ENCODE data around the gene LRRIQ1. TPM values are rescaled to one million over a fixed set of nuclear protein-coding genes. Genes with fewer than 3 reads are reported as not detected.

The LRRIQ1 gene
- total and polyA plus RNA-seq, 2 donors (not counting 1 experiment from before 2014, with no cell fraction given): not detected

DNA sequence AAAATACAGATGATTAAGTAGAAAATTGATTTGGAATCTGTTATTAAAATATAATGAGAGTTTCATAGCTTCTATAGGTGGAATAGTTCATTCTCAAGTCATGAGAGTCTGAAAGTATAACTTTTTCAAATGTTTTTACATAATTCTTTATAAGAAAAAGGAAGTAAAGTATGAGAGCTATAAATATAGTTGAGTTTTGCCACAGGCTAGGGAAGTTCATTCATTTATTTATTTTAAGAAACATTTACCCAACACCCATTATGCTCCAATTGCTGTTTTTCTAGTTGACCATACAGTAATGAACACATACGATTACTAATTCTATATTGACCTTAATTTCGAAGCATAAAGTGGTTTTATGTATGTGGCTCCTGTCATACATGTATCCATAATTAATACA, 24.8 kb downstream of the LRRIQ1 start:
- ChIA-PET POLR2A (no interaction called here), CTCF (interaction anchor here (0.7 to 1.0 kb wide), 3 partner anchors 9 to 28 kb away, joined by 3 read pairs; no protein-coding TSS in a partner anchor)
- H3K27me3 Mint-ChIP-seq: peaks cover 3% of the 10 kb centered on the region
- TF ChIP-seq, protein P1, sequence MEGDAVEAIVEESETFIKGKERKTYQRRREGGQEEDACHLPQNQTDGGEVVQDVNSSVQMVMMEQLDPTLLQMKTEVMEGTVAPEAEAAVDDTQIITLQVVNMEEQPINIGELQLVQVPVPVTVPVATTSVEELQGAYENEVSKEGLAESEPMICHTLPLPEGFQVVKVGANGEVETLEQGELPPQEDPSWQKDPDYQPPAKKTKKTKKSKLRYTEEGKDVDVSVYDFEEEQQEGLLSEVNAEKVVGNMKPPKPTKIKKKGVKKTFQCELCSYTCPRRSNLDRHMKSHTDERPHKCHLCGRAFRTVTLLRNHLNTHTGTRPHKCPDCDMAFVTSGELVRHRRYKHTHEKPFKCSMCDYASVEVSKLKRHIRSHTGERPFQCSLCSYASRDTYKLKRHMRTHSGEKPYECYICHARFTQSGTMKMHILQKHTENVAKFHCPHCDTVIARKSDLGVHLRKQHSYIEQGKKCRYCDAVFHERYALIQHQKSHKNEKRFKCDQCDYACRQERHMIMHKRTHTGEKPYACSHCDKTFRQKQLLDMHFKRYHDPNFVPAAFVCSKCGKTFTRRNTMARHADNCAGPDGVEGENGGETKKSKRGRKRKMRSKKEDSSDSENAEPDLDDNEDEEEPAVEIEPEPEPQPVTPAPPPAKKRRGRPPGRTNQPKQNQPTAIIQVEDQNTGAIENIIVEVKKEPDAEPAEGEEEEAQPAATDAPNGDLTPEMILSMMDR (IDR thresholded peaks at IDR 0.05): no peak
- no peak for TF ChIP-seq EZH2 (IDR thresholded peaks at IDR 0.05; ENCODE audit: borderline replicate concordance, insufficient read depth, low read depth, low read length, poor library complexity, severe bottlenecking)
- ATAC-seq (ENCODE audit: low read depth): no peak
- peak overlapping the region in 1 of 5 experiments; percentile 19 for H3K4me3 ChIP-seq (ENCODE audit: control extremely low read depth in 1 of 5, extremely low read depth in 1 of 5, insufficient read depth in 1 of 5, low read depth in 2 of 5, low read length in 4 of 5)
- DNase-seq: no peak
- H3K27ac ChIP-seq (ENCODE audit: low read length in 2 of 2): no peak overlapping the region
- no peaks in the 10 kb centered on the region for H3K27me3 ChIP-seq (replicated peaks in 1 of 4; ENCODE audit: control extremely low read depth in 1 of 4, control insufficient read depth in 3 of 4, insufficient read depth in 4 of 4, low read length in 3 of 4)
- H3K4me1 ChIP-seq (ENCODE audit: control insufficient read depth in 2 of 2, insufficient read depth in 2 of 2, low read length in 2 of 2): peaks cover 0 to 27% of the 10 kb centered on the region in 2 donors
- WGBS (ENCODE audit: insufficient coverage): no CpG with 5 or more reads among the region's 2 CpGs
- H3K4me1 Mint-ChIP-seq: peaks cover 21% of the 10 kb centered on the region
- peak overlapping the region; percentile 26 for H3K4me2 ChIP-seq (replicated peaks; ENCODE audit: low read depth, low read length, poor library complexity, severe bottlenecking)
- H3K27ac Mint-ChIP-seq: no peak overlapping the region
- intact Hi-C loops (cut with micrococcal nuclease): no loop called here
- H4K20me1 ChIP-seq (ENCODE audit: control insufficient read depth, insufficient read depth, low read length, poor library complexity, severe bottlenecking): no peaks in the 10 kb centered on the region
- no peaks in the 10 kb centered on the region for H3K79me2 ChIP-seq (ENCODE audit: control insufficient read depth, insufficient read depth, low read length)
- H3K36me3 ChIP-seq (replicated peaks in 1 of 2; ENCODE audit: control extremely low read depth in 1 of 2, control insufficient read depth in 1 of 2, extremely low read depth in 1 of 2, insufficient read depth in 2 of 2, low read length in 1 of 2): no peaks in the 10 kb centered on the region
- H3K9me3 Mint-ChIP-seq (ENCODE audit: insufficient read depth): no peaks in the 10 kb centered on the region
- H3K9ac ChIP-seq (ENCODE audit: low read length): no peak overlapping the region
- H3K4me3 Mint-ChIP-seq: no peak overlapping the region
- no peaks in the 10 kb centered on the region for H3K9me3 ChIP-seq (ENCODE audit: control extremely low read depth in 1 of 3, control insufficient read depth in 2 of 3, insufficient read depth in 1 of 3, low read length in 2 of 3)
- H2AFZ ChIP-seq (ENCODE audit: insufficient read depth, low read depth, low read length, poor library complexity, severe bottlenecking): no peak overlapping the region

GRCh38 chr12:85065837-85066482, 29.8 kb downstream of the LRRIQ1 start:
- ChIA-PET CTCF (no interaction called here), POLR2A (no interaction called here)
- no peaks in the 10 kb centered on the region for H3K9me3 ChIP-seq (ENCODE audit: control extremely low read depth in 1 of 3, control insufficient read depth in 2 of 3, insufficient read depth in 1 of 3, low read length in 2 of 3)
- WGBS (ENCODE audit: insufficient coverage): no CpG with 5 or more reads among the region's 3 CpGs
- intact Hi-C loops (cut with micrococcal nuclease): no loop called here
- H3K9me3 Mint-ChIP-seq (ENCODE audit: insufficient read depth): no peaks in the 10 kb centered on the region
- no peak overlapping the region for H3K4me3 ChIP-seq (ENCODE audit: control extremely low read depth in 1 of 5, extremely low read depth in 1 of 5, insufficient read depth in 1 of 5, low read depth in 2 of 5, low read length in 4 of 5)
- peaks cover 1% of the 10 kb centered on the region for H3K4me1 Mint-ChIP-seq
- no peak overlapping the region for H3K4me3 Mint-ChIP-seq
- H3K27me3 ChIP-seq (replicated peaks in 1 of 4; ENCODE audit: control extremely low read depth in 1 of 4, control insufficient read depth in 3 of 4, insufficient read depth in 4 of 4, low read length in 3 of 4): no peaks in the 10 kb centered on the region
- H3K27me3 Mint-ChIP-seq: no peaks in the 10 kb centered on the region
- H3K79me2 ChIP-seq (ENCODE audit: control insufficient read depth, insufficient read depth, low read length): no peaks in the 10 kb centered on the region
- no peaks in the 10 kb centered on the region for H3K36me3 ChIP-seq (replicated peaks in 1 of 2; ENCODE audit: control extremely low read depth in 1 of 2, control insufficient read depth in 1 of 2, extremely low read depth in 1 of 2, insufficient read depth in 2 of 2, low read length in 1 of 2)
- no peak overlapping the region for H3K9ac ChIP-seq (ENCODE audit: low read length)
- TF ChIP-seq, protein P1 (IDR thresholded peaks at IDR 0.05): no peak
- no peak for TF ChIP-seq EZH2 (IDR thresholded peaks at IDR 0.05; ENCODE audit: borderline replicate concordance, insufficient read depth, low read depth, low read length, poor library complexity, severe bottlenecking)
- H3K4me1 ChIP-seq (ENCODE audit: control insufficient read depth in 2 of 2, insufficient read depth in 2 of 2, low read length in 2 of 2): peaks cover 0 to 3% of the 10 kb centered on the region in 2 donors
- H3K27ac ChIP-seq (ENCODE audit: low read length in 2 of 2): no peak overlapping the region
- H2AFZ ChIP-seq (ENCODE audit: insufficient read depth, low read depth, low read length, poor library complexity, severe bottlenecking): no peak overlapping the region
- no peak for DNase-seq
- no peak overlapping the region for H3K27ac Mint-ChIP-seq
- no peaks in the 10 kb centered on the region for H4K20me1 ChIP-seq (ENCODE audit: control insufficient read depth, insufficient read depth, low read length, poor library complexity, severe bottlenecking)
- ATAC-seq (ENCODE audit: low read depth): no peak
- no peak overlapping the region for H3K4me2 ChIP-seq (replicated peaks; ENCODE audit: low read depth, low read length, poor library complexity, severe bottlenecking)
